ENCODE results near the gene ASB16.

ASB16 gene

GRCh38 chr17:44170135-44170498 is 387 bp upstream of the ASB16 start:
- H3K4me2 ChIP-seq (ENCODE audit: low read length): no peak overlapping the region
- no peaks in the 10 kb centered on the region for H3K9me2 ChIP-seq (replicated peaks; ENCODE audit: control insufficient read depth, low read length)
- H3F3A ChIP-seq (ENCODE audit: control insufficient read depth, insufficient read depth): peaks cover 3% of the 10 kb centered on the region; the same call in 1 of the 2 replicates
- no peaks in the 10 kb centered on the region for H3K79me2 ChIP-seq (ENCODE audit: control insufficient read depth, low read length)
- H3K9me3 ChIP-seq (ENCODE audit: control insufficient read depth, insufficient read depth, low read length): no peaks in the 10 kb centered on the region
- no peak overlapping the region for H3K4me3 ChIP-seq (ENCODE audit: low read length)
- H3K36me3 ChIP-seq (ENCODE audit: control insufficient read depth, low read length): no peaks in the 10 kb centered on the region
- no peak overlapping the region for H3K27ac ChIP-seq (ENCODE audit: low read depth, low read length)
- no peak for TF ChIP-seq EZH2phosphoT487 (IDR thresholded peaks at IDR 0.05; ENCODE audit: borderline replicate concordance, low read length)
- TF ChIP-seq CTCF (IDR thresholded peaks at IDR 0.05; ENCODE audit: low read depth, low read length, poor library complexity, severe bottlenecking): no peak
- no peaks in the 10 kb centered on the region for H3K4me1 ChIP-seq (ENCODE audit: control insufficient read depth, low read length)
- no peaks in the 10 kb centered on the region for H3K27me3 ChIP-seq (ENCODE audit: control insufficient read depth, low read length)
- H4K20me1 ChIP-seq (ENCODE audit: control insufficient read depth, insufficient read depth, low read depth, low read length): no peaks in the 10 kb centered on the region

- no peak overlapping the region for H3K27ac ChIP-seq (ENCODE audit: low read depth, low read length)
- no peaks in the 10 kb centered on the region for H4K20me1 ChIP-seq (ENCODE audit: control insufficient read depth, insufficient read depth, low read depth, low read length)
- peaks cover 7% of the 10 kb centered on the region for H3F3A ChIP-seq (ENCODE audit: control insufficient read depth, insufficient read depth)
- H3K79me2 ChIP-seq (ENCODE audit: control insufficient read depth, low read length): no peaks in the 10 kb centered on the region
- TF ChIP-seq EZH2phosphoT487 (IDR thresholded peaks at IDR 0.05; ENCODE audit: borderline replicate concordance, low read length) (no peak), CTCF (IDR thresholded peaks at IDR 0.05; ENCODE audit: low read depth, low read length, poor library complexity, severe bottlenecking) (no peak)
- no peak overlapping the region for H3K4me2 ChIP-seq (ENCODE audit: low read length)
- H3K9me2 ChIP-seq (replicated peaks; ENCODE audit: control insufficient read depth, low read length): no peaks in the 10 kb centered on the region
- H3K4me3 ChIP-seq (ENCODE audit: low read length): no peak overlapping the region
- H3K27me3 ChIP-seq (ENCODE audit: control insufficient read depth, low read length): no peaks in the 10 kb centered on the region
- H3K36me3 ChIP-seq (ENCODE audit: control insufficient read depth, low read length): peaks cover 9% of the 10 kb centered on the region; the same call in 1 of the 2 replicates
- no peaks in the 10 kb centered on the region for H3K4me1 ChIP-seq (ENCODE audit: control insufficient read depth, low read length)
- no peaks in the 10 kb centered on the region for H3K9me3 ChIP-seq (ENCODE audit: control insufficient read depth, insufficient read depth, low read length)
Observed at GRCh38 chr17:44171931-44172455, 1.5 kb downstream of the ASB16 start.

- Histone ChIP-seq H4K20me1 (ENCODE audit: control insufficient read depth, insufficient read depth, low read depth, low read length) (no peaks in the 10 kb centered on the region; the same call in 1 of the 2 replicates), H3K27ac (ENCODE audit: low read depth, low read length) (no peak overlapping the region), H3K4me1 (ENCODE audit: control insufficient read depth, low read length) (no peaks in the 10 kb centered on the region), H3K4me3 (ENCODE audit: low read length) (no peak overlapping the region), H3F3A (ENCODE audit: control insufficient read depth, insufficient read depth) (peaks cover 7% of the 10 kb centered on the region), H3K4me2 (ENCODE audit: low read length) (no peak overlapping the region), H3K9me3 (ENCODE audit: control insufficient read depth, insufficient read depth, low read length) (no peaks in the 10 kb centered on the region), H3K27me3 (ENCODE audit: control insufficient read depth, low read length) (no peaks in the 10 kb centered on the region), H3K9me2 (replicated peaks; ENCODE audit: control insufficient read depth, low read length) (no peaks in the 10 kb centered on the region), H3K79me2 (ENCODE audit: control insufficient read depth, low read length) (no peaks in the 10 kb centered on the region), H3K36me3 (ENCODE audit: control insufficient read depth, low read length) (peaks cover 27% of the 10 kb centered on the region; the same call in 1 of the 2 replicates)
- TF ChIP-seq CTCF (IDR thresholded peaks at IDR 0.05; ENCODE audit: low read depth, low read length, poor library complexity, severe bottlenecking) (no peak), EZH2phosphoT487 (IDR thresholded peaks at IDR 0.05; ENCODE audit: borderline replicate concordance, low read length) (no peak)
Observed at GRCh38 chr17:44174427-44174826, 3.9 kb downstream of the ASB16 start.
